HG03378 (cell line): ENCODE data around the gene SPEN.
"Not testable (repeated sequence)": the region's sequence is repeated elsewhere in the genome, so short reads cannot be mapped to it uniquely, and the experiment has no call there.

ENCODE experiments used
- ATAC-seq: cut with Tn5 transposase; IDR thresholded peaks from one replicate; pipeline ENCODE4 v1.9.1; 2021; ENCODE audit warnings: mild to moderate bottlenecking, moderate library complexity; ENCODE audit not compliant: unreplicated experiment

The SPEN gene

GRCh38 chr1:15834406-15835204 is 12.9 kb upstream of the SPEN start:
- peak; percentile 33 for ATAC-seq

- ATAC-seq: peak; percentile 5
Observed at GRCh38 chr1:15835205-15835740, 12.2 kb upstream of the SPEN start.

- ATAC-seq: peak; percentile 32
Observed at GRCh38 chr1:15835741-15836510, 11.6 kb upstream of the SPEN start.

- ATAC-seq: not testable (repeated sequence)
Observed at GRCh38 chr1:15836511-15836771, 11.1 kb upstream of the SPEN start.

- ATAC-seq: no peak
Observed at GRCh38 chr1:15836772-15837669, 10.5 kb upstream of the SPEN start.

GRCh38 chr1:15837931-15838330 is 9.6 kb upstream of the SPEN start:
- no peak for ATAC-seq

- no peak for ATAC-seq
Observed at GRCh38 chr1:15838721-15839120, 8.8 kb upstream of the SPEN start.

- ATAC-seq: no peak
Observed at GRCh38 chr1:15843826-15844572, 3.5 kb upstream of the SPEN start.

GRCh38 chr1:15846056-15846455 is 1.5 kb upstream of the SPEN start:
- not testable (repeated sequence) for ATAC-seq

- no peak for ATAC-seq
Observed at GRCh38 chr1:15847893-15848142, 311 bp downstream of the SPEN start.

GRCh38 chr1:15848143-15848928 is 829 bp downstream of the SPEN start:
- ATAC-seq: peak; percentile 8

- no peak for ATAC-seq
Observed at GRCh38 chr1:15848929-15849774, 1.6 kb downstream of the SPEN start.

GRCh38 chr1:15849775-15850324 is 2.3 kb downstream of the SPEN start:
- no peak for ATAC-seq

GRCh38 chr1:15850471-15851001 is 3.0 kb downstream of the SPEN start:
- ATAC-seq: no peak

- ATAC-seq: no peak
Observed at GRCh38 chr1:15851210-15852035, 3.9 kb downstream of the SPEN start.

- no peak for ATAC-seq
Observed at GRCh38 chr1:15852036-15852827, 4.7 kb downstream of the SPEN start.

- no peak for ATAC-seq
Observed at GRCh38 chr1:15852828-15853302, 5.4 kb downstream of the SPEN start.
